ENCODE measurements around the gene PLEKHG5.
A peak's percentile ranks its signal among the peaks of the same experiment; 100 is the strongest.
"Not testable (repeated sequence)": the region's sequence is repeated elsewhere in the genome, so short reads cannot be mapped to it uniquely, and the experiment has no call there.

The PLEKHG5 gene

GRCh38 chr1:6495540-6496364 is 4.3 kb upstream of the PLEKHG5 start:
- no peak for DNase-seq

GRCh38 chr1:6495041-6495441 is 3.6 kb upstream of the PLEKHG5 start:
- DNase-seq = no peak

- no peak for DNase-seq
Measured at GRCh38 chr1:6494627-6495026, 3.2 kb upstream of the PLEKHG5 start.

- not testable (repeated sequence) for DNase-seq
Measured at GRCh38 chr1:6493834-6494223, 2.4 kb upstream of the PLEKHG5 start.

- no peak for DNase-seq
Measured at GRCh38 chr1:6491966-6492365, 499 bp upstream of the PLEKHG5 start.

GRCh38 chr1:6491081-6491449 is 402 bp downstream of the PLEKHG5 start:
- no peak for DNase-seq

GRCh38 chr1:6490181-6491080 is 1.0 kb downstream of the PLEKHG5 start:
- DNase-seq = no peak

GRCh38 chr1:6489799-6490180 is 1.7 kb downstream of the PLEKHG5 start:
- no peak for DNase-seq

GRCh38 chr1:6489383-6489765 is 2.1 kb downstream of the PLEKHG5 start:
- no peak for DNase-seq

- no peak for DNase-seq
Measured at GRCh38 chr1:6488602-6489382, 2.7 kb downstream of the PLEKHG5 start.

- no peak for DNase-seq
Measured at GRCh38 chr1:6487804-6488484, 3.5 kb downstream of the PLEKHG5 start.

- DNase-seq = peak; percentile 55
Measured at GRCh38 chr1:6486433-6487011, 4.9 kb downstream of the PLEKHG5 start.

GRCh38 chr1:6485168-6486101 is 6.0 kb downstream of the PLEKHG5 start:
- no peak for DNase-seq

GRCh38 chr1:6484826-6485167 is 6.7 kb downstream of the PLEKHG5 start:
- DNase-seq = no peak

GRCh38 chr1:6483761-6484117 is 7.7 kb downstream of the PLEKHG5 start:
- DNase-seq = no peak

GRCh38 chr1:6483017-6483760 is 8.3 kb downstream of the PLEKHG5 start:
- peak; percentile 45 for DNase-seq

GRCh38 chr1:6481820-6482219 is 9.6 kb downstream of the PLEKHG5 start:
- DNase-seq = no peak

GRCh38 chr1:6477039-6477820 is 14.2 kb downstream of the PLEKHG5 start:
- no peak for DNase-seq

- no peak for DNase-seq
Measured at GRCh38 chr1:6476483-6476882, 15.0 kb downstream of the PLEKHG5 start.
